ENCODE results near the gene IPO13. TPM values are rescaled to one million over a fixed set of nuclear protein-coding genes. Genes with fewer than 3 reads are reported as not detected.

Gene IPO13
- total and polyA plus RNA-seq, 2 donors (not counting 1 experiment from before 2014, with no cell fraction given): 12.8 to 18.5 TPM

Other genes starting within 250 kb of the IPO13 start
- gene ST3GAL3, start 239.4 kb upstream of the IPO13 start, total RNA-seq: 11.8 and 16.3 TPM in 2 replicates
- 13.1 and 13.7 TPM in 2 replicates for gene ST3GAL3, start 239.4 kb upstream of the IPO13 start, polyA plus RNA-seq
- 0.50 TPM in 1 of 2 replicates, not detected in the other for gene ARTN, start 13.1 kb upstream of the IPO13 start, total RNA-seq
- 0.06 TPM in 1 of 2 replicates, not detected in the other for gene ARTN, start 13.1 kb upstream of the IPO13 start, polyA plus RNA-seq
- 9.1 and 12.8 TPM in 2 replicates for gene DPH2, start 23.1 kb downstream of the IPO13 start, total RNA-seq
- gene DPH2, start 23.1 kb downstream of the IPO13 start, polyA plus RNA-seq: 11.2 and 17.5 TPM in 2 replicates
- 102 and 121 TPM in 2 replicates for gene ATP6V0B, start 28.0 kb downstream of the IPO13 start, total RNA-seq
- 83.5 and 89.0 TPM in 2 replicates for gene ATP6V0B, start 28.0 kb downstream of the IPO13 start, polyA plus RNA-seq
- gene B4GALT2, start 32.3 kb downstream of the IPO13 start, total RNA-seq: 46.0 and 55.0 TPM in 2 replicates
- gene B4GALT2, start 32.3 kb downstream of the IPO13 start, polyA plus RNA-seq: 40.6 and 40.7 TPM in 2 replicates
- gene CCDC24, start 44.6 kb downstream of the IPO13 start, total RNA-seq: 1.0 and 3.5 TPM in 2 replicates
- gene CCDC24, start 44.6 kb downstream of the IPO13 start, polyA plus RNA-seq: 0.63 and 0.94 TPM in 2 replicates
- 13.6 and 19.5 TPM in 2 replicates for gene SLC6A9, start 84.5 kb downstream of the IPO13 start, total RNA-seq
- gene SLC6A9, start 84.5 kb downstream of the IPO13 start, polyA plus RNA-seq: 3.3 and 3.4 TPM in 2 replicates
- under 0.01 and 0.50 TPM in 2 replicates for gene KLF17, start 171.9 kb downstream of the IPO13 start, total RNA-seq
- gene KLF17, start 171.9 kb downstream of the IPO13 start, polyA plus RNA-seq: 0.05 and 0.20 TPM in 2 replicates
- gene KLF18, start 194.7 kb downstream of the IPO13 start, total RNA-seq: not detected in 2 replicates
- gene KLF18, start 194.7 kb downstream of the IPO13 start, polyA plus RNA-seq: not detected in 2 replicates